ENCODE data around the gene EMILIN2. TPM values are rescaled to one million over a fixed set of nuclear protein-coding genes. Genes with fewer than 3 reads are reported as not detected.

The EMILIN2 gene
- total RNA-seq, 1 experiment from 2014 or later = 11.7 TPM

DNA sequence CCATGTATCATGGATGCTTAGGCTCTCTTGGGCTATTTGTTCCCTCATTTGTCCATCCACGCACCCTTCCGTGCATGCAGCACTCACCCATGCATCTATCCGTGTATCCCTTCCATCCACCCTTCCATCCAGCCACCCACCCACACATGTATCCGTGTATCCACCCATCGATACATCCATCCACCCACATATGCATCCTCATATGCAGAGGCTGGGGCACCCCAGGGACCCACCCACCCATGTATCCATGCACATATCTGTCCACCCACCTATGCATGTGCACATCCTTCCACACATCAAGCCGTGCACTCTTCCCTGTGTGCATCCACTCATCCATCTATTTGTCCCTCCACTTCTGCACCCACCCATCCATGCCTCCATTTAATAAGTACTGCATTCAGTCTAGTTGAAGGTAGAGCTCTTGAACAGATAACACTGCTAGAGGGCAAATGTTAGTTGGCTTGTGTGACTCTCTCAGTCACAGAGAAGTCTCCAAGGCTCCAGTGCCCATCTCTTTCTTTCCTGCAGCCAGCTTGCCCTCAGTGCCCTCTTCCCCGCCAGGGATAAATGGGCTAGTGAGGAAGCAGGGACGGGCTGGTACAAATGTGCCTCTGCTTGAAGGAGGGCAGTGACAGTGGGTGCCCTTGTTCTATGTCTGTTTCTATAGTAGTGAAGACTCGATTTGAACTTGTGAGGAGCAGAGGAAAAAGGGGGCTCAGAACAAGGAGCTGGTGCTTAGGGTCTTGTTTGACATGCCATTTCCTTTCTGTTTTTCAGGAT is 61.5 kb downstream of the EMILIN2 start:
- no peak for TF ChIP-seq ESRRA (CRISPR knock-in tag; IDR thresholded peaks at IDR 0.05; ENCODE audit: borderline replicate concordance)
- TF ChIP-seq, protein P1, sequence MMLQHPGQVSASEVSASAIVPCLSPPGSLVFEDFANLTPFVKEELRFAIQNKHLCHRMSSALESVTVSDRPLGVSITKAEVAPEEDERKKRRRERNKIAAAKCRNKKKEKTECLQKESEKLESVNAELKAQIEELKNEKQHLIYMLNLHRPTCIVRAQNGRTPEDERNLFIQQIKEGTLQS (CRISPR knock-in tag; conservative IDR thresholded peaks at IDR 0.05) = no peak
- TF ChIP-seq HMGA2 (CRISPR knock-in tag; IDR thresholded peaks at IDR 0.05) = no peak
- TF ChIP-seq JAZF1 (CRISPR knock-in tag; IDR thresholded peaks at IDR 0.05) = no peak
- no peak for TF ChIP-seq OVOL2 (CRISPR knock-in tag; IDR thresholded peaks at IDR 0.05; ENCODE audit: borderline replicate concordance)
- TF ChIP-seq, protein P2, sequence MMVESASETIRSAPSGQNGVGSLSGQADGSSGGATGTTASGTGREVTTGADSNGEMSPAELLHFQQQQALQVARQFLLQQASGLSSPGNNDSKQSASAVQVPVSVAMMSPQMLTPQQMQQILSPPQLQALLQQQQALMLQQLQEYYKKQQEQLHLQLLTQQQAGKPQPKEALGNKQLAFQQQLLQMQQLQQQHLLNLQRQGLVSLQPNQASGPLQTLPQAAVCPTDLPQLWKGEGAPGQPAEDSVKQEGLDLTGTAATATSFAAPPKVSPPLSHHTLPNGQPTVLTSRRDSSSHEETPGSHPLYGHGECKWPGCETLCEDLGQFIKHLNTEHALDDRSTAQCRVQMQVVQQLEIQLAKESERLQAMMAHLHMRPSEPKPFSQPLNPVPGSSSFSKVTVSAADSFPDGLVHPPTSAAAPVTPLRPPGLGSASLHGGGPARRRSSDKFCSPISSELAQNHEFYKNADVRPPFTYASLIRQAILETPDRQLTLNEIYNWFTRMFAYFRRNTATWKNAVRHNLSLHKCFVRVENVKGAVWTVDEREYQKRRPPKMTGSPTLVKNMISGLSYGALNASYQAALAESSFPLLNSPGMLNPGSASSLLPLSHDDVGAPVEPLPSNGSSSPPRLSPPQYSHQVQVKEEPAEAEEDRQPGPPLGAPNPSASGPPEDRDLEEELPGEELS (CRISPR knock-in tag; IDR thresholded peaks at IDR 0.05) = no peak
- TF ChIP-seq, protein P3, sequence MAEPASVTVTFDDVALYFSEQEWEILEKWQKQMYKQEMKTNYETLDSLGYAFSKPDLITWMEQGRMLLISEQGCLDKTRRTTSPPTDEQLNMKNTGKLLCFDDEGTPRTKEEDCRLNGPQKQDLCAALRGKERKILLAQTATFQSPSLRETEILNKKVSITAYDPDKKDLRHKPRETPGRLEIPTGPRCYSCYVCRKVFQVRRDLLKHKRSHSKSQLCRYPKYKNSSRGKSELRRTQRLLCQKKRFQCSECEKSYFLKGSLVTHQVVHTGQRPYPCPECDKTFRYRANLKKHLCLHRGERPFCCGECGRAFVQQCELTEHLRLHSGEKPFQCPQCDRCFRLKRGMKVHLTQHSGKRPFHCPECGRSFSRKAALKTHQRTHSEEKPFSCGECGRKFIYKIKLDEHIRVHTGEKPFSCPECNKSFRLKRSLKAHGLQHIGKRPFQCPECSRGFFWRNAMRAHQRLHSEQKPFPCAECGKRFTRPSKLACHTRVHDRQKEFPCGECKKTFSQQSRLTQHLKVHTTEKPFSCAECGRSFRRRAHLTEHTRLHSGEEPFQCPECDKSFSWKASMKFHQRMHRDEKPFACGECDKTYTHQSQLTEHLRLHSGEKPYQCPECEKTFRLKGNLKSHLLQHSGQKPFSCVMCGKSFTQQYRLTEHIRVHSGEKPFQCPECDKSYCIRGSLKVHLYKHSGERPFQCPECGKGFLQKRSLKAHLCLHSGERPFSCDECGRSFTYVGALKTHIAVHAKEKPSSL (CRISPR knock-in tag; conservative IDR thresholded peaks at IDR 0.05) = no peak
- no peak for TF ChIP-seq NFE2L1 (CRISPR knock-in tag; IDR thresholded peaks at IDR 0.05)
- TF ChIP-seq, protein P4, sequence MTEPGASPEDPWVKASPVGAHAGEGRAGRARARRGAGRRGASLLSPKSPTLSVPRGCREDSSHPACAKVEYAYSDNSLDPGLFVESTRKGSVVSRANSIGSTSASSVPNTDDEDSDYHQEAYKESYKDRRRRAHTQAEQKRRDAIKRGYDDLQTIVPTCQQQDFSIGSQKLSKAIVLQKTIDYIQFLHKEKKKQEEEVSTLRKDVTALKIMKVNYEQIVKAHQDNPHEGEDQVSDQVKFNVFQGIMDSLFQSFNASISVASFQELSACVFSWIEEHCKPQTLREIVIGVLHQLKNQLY (CRISPR knock-in tag; IDR thresholded peaks at IDR 0.05) = no peak
- TF ChIP-seq, protein P5, sequence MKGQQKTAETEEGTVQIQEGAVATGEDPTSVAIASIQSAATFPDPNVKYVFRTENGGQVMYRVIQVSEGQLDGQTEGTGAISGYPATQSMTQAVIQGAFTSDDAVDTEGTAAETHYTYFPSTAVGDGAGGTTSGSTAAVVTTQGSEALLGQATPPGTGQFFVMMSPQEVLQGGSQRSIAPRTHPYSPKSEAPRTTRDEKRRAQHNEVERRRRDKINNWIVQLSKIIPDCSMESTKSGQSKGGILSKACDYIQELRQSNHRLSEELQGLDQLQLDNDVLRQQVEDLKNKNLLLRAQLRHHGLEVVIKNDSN (CRISPR knock-in tag; IDR thresholded peaks at IDR 0.05) = no peak
- TF ChIP-seq, protein P6, sequence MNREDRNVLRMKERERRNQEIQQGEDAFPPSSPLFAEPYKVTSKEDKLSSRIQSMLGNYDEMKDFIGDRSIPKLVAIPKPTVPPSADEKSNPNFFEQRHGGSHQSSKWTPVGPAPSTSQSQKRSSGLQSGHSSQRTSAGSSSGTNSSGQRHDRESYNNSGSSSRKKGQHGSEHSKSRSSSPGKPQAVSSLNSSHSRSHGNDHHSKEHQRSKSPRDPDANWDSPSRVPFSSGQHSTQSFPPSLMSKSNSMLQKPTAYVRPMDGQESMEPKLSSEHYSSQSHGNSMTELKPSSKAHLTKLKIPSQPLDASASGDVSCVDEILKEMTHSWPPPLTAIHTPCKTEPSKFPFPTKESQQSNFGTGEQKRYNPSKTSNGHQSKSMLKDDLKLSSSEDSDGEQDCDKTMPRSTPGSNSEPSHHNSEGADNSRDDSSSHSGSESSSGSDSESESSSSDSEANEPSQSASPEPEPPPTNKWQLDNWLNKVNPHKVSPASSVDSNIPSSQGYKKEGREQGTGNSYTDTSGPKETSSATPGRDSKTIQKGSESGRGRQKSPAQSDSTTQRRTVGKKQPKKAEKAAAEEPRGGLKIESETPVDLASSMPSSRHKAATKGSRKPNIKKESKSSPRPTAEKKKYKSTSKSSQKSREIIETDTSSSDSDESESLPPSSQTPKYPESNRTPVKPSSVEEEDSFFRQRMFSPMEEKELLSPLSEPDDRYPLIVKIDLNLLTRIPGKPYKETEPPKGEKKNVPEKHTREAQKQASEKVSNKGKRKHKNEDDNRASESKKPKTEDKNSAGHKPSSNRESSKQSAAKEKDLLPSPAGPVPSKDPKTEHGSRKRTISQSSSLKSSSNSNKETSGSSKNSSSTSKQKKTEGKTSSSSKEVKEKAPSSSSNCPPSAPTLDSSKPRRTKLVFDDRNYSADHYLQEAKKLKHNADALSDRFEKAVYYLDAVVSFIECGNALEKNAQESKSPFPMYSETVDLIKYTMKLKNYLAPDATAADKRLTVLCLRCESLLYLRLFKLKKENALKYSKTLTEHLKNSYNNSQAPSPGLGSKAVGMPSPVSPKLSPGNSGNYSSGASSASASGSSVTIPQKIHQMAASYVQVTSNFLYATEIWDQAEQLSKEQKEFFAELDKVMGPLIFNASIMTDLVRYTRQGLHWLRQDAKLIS (CRISPR knock-in tag; IDR thresholded peaks at IDR 0.05; ENCODE audit: borderline replicate concordance) = no peak
- no peak for TF ChIP-seq TCF7 (CRISPR knock-in tag; IDR thresholded peaks at IDR 0.05; ENCODE audit: low read depth)
- Mint-ChIP-seq H3K36me3 (peaks cover 33% of the 10 kb centered on the region), H3K27ac (no peak overlapping the region), H3K4me1 (peaks cover 11% of the 10 kb centered on the region), H3K9me3 (no peaks in the 10 kb centered on the region), H3K27me3 (ENCODE audit: low read depth) (peaks cover 7% of the 10 kb centered on the region), H3K4me3 (peak overlapping the region; percentile 35)
- DNase-seq (ENCODE audit: low spot score) (no peak), ATAC-seq (no peak)
- CTCF ChIA-PET = interaction anchor here (1.1 to 1.3 kb wide), 2 partner anchors 8 to 10 kb away, joined by 3 to 4 read pairs; no protein-coding TSS in a partner anchor
- POLR2A ChIA-PET = no interaction called here

DNA sequence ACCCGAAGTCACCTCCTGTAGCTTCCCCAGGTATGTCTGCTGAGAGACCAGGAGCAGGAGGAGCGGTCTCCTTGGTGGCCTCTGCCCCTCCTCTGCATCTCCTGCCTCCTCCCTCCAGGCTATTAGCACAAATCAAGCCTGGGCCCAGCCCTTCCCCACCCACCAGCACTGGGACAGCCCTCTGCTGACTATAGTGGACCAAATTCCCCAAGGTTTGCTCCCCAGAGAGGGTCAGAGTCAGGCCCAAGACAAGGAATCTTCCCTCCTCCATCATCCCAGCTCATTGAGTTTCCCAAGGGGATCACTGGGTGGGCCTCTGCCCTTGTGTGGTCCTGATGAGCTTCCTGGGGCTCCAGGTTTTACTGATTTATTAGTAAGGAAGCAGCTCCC is 62.1 kb downstream of the EMILIN2 start:
- POLR2A ChIA-PET = no interaction called here
- H3K27me3 Mint-ChIP-seq (ENCODE audit: low read depth) = peaks cover 7% of the 10 kb centered on the region
- no peak overlapping the region for H3K4me3 Mint-ChIP-seq
- TF ChIP-seq, protein P7, sequence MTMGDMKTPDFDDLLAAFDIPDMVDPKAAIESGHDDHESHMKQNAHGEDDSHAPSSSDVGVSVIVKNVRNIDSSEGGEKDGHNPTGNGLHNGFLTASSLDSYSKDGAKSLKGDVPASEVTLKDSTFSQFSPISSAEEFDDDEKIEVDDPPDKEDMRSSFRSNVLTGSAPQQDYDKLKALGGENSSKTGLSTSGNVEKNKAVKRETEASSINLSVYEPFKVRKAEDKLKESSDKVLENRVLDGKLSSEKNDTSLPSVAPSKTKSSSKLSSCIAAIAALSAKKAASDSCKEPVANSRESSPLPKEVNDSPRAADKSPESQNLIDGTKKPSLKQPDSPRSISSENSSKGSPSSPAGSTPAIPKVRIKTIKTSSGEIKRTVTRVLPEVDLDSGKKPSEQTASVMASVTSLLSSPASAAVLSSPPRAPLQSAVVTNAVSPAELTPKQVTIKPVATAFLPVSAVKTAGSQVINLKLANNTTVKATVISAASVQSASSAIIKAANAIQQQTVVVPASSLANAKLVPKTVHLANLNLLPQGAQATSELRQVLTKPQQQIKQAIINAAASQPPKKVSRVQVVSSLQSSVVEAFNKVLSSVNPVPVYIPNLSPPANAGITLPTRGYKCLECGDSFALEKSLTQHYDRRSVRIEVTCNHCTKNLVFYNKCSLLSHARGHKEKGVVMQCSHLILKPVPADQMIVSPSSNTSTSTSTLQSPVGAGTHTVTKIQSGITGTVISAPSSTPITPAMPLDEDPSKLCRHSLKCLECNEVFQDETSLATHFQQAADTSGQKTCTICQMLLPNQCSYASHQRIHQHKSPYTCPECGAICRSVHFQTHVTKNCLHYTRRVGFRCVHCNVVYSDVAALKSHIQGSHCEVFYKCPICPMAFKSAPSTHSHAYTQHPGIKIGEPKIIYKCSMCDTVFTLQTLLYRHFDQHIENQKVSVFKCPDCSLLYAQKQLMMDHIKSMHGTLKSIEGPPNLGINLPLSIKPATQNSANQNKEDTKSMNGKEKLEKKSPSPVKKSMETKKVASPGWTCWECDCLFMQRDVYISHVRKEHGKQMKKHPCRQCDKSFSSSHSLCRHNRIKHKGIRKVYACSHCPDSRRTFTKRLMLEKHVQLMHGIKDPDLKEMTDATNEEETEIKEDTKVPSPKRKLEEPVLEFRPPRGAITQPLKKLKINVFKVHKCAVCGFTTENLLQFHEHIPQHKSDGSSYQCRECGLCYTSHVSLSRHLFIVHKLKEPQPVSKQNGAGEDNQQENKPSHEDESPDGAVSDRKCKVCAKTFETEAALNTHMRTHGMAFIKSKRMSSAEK (CRISPR knock-in tag; IDR thresholded peaks at IDR 0.05; ENCODE audit: borderline replicate concordance) = no peak
- TF ChIP-seq, protein P8, sequence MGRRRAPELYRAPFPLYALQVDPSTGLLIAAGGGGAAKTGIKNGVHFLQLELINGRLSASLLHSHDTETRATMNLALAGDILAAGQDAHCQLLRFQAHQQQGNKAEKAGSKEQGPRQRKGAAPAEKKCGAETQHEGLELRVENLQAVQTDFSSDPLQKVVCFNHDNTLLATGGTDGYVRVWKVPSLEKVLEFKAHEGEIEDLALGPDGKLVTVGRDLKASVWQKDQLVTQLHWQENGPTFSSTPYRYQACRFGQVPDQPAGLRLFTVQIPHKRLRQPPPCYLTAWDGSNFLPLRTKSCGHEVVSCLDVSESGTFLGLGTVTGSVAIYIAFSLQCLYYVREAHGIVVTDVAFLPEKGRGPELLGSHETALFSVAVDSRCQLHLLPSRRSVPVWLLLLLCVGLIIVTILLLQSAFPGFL (CRISPR knock-in tag; IDR thresholded peaks at IDR 0.05; ENCODE audit: borderline replicate concordance) = no peak
- TF ChIP-seq, protein P9, sequence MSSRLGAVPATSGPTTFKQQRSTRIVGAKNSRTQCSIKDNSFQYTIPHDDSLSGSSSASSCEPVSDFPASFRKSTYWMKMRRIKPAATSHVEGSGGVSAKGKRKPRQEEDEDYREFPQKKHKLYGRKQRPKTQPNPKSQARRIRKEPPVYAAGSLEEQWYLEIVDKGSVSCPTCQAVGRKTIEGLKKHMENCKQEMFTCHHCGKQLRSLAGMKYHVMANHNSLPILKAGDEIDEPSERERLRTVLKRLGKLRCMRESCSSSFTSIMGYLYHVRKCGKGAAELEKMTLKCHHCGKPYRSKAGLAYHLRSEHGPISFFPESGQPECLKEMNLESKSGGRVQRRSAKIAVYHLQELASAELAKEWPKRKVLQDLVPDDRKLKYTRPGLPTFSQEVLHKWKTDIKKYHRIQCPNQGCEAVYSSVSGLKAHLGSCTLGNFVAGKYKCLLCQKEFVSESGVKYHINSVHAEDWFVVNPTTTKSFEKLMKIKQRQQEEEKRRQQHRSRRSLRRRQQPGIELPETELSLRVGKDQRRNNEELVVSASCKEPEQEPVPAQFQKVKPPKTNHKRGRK (CRISPR knock-in tag; IDR thresholded peaks at IDR 0.05; ENCODE audit: borderline replicate concordance) = no peak
- TF ChIP-seq ZNF423 (CRISPR knock-in tag; IDR thresholded peaks at IDR 0.05) = no peak

More for the DNA sequence above, 62.1 kb downstream of the EMILIN2 start:
- CTCF ChIA-PET = no interaction called here
- ATAC-seq = no peak
- DNase-seq (ENCODE audit: low spot score) = no peak
- H3K9me3 Mint-ChIP-seq = no peaks in the 10 kb centered on the region
- no peak overlapping the region for H3K27ac Mint-ChIP-seq
- H3K4me1 Mint-ChIP-seq = peaks cover 12% of the 10 kb centered on the region
- peaks cover 36% of the 10 kb centered on the region for H3K36me3 Mint-ChIP-seq

Measured in WTC11 (cell line).